Esophagus mucosa (tissue), 1 donor: ENCODE data around the gene CCR4. TPM values are rescaled to one million over a fixed set of nuclear protein-coding genes. Genes with fewer than 3 reads are reported as not detected.
"Not testable (repeated sequence)": the region's sequence is repeated elsewhere in the genome, so short reads cannot be mapped to it uniquely, and the experiment has no call there.

ENCODE experiments used
- ATAC-seq: fragments of 200-7000 bp; cut with Tn5 transposase; one replicate; pipeline ENCODE4 v1.9.1; 2020
- total RNA-seq: library from RNA; stranded (reverse); gene quantifications from one replicate; pipeline ENCODE4 v1.2.4, GENCODE V29; 2023
- donor health status: DM: yes; HTN: yes; CAD: no.

The CCR4 gene
- total RNA-seq, 1 donor from 2014 or later: 0.40 TPM

DNA sequence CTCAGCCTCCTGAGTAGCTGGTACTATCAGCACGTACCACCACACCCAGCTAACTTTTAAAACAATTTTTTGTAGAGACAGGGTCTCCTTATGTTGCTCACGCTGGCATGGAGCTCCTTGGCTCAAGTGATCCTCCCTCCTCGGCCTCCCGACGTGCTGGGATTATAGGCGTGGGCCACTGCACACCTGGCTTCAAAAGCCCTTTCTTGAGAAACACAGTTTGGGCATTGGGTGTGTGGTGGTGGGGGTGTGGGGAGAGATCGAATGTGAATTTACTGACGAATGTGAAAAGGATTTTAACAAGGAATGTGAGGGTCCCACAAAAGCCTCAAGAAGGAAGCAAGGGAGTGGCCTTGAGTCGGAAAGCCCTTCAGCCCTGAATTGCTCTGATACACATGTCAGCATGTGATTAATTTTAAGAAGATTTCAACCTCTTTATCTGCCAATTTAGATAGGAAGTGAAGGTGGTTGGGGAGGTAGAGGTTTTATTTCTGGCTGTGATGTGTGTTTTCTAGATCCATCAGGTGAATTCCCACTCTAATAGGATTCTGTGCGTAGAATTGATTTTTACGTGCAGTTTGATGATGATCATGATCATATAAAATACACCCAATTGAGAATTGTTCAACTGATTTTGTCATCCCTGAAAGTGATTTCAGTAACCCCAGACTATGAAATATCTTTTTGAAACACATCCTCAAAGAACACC lies 1.1 kb downstream of the CCR4 start:
- no peak for ATAC-seq

DNA sequence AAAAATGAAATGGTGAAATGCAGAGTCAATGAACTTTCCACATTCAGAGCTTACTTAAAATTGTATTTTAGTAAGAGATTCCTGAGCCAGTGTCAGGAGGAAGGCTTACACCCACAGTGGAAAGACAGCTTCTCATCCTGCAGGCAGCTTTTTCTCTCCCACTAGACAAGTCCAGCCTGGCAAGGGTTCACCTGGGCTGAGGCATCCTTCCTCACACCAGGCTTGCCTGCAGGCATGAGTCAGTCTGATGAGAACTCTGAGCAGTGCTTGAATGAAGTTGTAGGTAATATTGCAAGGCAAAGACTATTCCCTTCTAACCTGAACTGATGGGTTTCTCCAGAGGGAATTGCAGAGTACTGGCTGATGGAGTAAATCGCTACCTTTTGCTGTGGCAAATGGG lies 3.1 kb downstream of the CCR4 start:
- ATAC-seq: no peak

DNA sequence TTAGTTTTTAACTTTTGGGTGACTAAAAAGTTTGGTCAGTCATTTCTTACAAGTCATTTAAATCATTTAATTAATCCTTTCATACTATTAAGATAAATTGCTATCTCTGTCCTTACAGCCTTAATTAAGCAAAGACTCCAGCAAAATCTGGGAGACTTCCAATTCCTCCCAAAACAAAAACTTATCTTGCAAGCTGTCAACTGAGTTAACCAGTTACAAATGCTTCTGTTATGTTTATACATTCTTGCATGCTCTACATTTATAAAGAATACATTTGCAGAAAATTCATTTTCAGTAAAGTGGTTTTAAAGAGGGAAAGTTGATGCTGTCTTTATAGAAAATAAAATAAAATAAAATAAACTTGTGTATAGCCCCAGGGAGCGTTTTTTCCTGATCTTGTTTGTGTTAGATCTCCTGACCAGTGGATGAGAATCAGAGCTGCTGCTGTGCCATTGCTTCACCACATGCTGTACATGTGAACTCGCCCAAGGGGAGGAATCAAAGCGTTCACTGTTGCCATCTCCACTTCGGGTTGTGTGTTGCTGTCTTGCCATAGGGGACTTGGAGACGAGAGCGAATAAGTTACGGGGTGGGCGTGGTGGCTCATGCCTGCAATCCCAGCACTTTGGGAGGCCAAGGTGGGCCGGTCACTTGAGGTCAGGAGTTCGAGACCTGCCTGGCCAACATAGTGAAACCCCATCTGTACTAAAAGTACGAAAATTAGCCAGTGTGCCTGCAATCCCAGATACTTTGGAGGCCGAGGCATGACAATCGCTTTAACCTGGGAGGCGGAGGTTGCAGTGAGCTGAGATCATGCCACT lies 5.5 kb downstream of the CCR4 start:
- ATAC-seq: no peak

DNA sequence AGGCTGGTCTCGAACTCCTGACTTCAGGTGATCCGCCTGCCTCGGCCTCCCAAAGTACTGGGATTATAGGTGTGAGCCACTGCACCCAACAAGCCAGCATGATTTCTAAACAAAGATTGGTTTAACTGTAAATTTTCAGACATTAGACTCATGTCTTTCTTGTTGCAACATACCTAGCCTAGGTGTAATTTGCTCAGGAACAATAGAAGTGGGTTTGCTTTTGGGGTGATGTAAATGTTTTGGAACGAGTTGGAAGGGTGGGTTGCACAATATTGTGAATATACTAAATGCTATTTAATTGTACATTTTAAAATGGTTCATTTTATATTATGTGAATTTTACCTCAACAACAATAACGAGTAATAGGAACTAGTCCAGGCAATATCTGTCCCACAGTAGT lies 7.1 kb downstream of the CCR4 start:
- ATAC-seq: no peak

DNA sequence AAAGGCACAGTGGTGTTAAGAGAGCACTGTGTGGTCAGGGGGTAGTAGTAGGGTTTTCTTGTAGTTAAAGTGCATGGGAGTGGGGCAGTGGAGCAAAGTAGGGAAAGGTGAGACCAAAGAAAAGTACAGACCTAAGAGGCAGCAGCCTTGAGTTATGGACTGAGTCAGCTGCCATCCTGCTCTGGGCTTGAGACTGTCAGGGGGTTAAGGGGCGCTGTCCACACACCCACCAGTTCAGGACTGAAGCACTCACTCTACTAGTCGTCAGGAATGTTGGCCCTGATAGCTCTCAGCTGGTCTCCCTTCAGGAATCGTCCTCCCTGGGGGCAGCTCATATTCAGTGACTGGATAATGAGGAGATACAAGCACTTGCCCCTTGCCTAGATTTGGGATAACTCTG lies 7.9 kb downstream of the CCR4 start:
- ATAC-seq: no peak

DNA sequence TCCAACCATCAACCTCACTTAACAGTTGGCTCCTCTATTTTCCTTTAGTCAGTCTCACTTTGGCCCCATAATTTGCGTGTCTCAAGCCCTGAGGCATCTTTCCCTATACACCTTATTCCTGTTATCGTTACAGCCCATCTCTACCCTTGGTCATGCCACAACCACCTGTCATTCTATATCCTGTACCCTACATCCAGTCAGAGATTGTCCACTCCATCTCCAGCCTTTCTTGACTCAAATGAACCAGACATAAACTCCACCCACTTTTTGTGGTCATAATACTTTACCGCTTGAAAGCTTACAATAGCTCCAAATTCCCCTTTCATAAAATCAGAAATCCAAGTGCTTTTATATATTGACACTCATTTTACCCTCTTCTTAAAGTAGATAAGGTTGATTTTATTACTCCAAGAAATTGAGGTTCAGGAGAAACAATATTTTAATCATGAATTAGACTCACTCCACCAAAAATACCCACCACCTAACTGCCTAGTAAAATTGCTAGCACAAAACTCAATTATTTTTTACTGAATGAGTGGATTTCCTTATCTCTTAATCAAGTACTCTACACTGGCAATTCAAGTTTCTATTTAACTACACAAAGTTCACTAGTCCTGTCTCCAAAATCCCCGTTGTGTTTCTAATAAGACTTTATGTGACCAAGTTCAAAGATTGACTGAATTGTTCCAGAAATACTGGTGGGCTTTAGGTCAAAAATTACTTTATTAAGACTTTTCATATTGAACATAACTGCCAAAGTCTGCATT lies 9.1 kb downstream of the CCR4 start:
- ATAC-seq: no peak

DNA sequence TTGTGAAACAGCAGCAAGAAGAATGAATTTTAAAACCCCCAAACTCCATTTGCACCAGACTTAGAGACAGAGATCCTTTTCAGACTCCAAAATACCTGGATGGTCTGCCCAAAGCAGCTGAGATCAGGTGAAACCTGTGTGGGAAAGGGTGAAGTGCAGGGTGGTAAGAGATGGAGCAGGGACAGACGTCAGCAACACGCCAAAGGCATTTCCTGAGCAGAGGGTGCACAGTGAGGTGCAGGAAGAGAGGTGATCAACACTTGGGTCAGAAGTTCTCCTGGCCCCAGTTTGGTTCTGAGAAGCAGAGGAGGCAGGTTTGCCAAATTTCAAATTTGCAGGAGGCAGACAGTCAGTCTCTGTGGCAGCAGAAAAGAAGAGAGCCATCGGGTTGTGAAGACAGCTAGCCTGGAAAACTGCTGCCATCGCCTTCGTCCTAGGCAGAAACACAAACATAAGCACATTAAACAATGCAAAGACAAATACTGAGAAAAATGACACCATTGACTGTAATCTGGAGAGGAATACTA lies 9.8 kb downstream of the CCR4 start:
- no peak for ATAC-seq

DNA sequence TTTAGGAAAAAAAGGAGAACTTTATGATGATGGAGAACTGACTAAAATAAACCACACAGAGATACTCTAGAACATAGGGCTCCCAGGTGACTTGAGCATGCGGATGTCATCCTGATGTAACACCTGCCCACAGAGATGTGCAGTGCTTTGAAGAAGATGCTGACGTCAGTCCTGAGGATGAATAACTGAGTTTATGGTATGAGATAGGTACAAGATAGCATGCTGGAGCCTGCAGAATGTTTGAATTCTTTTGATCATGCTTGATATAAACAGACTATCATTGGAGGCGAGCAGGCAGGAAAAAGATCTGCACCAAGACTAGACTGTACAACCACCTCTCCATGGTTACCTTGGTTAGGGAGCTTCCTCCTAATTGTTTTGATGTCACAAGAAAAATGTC lies 12.4 kb downstream of the CCR4 start:
- no peak for ATAC-seq

DNA sequence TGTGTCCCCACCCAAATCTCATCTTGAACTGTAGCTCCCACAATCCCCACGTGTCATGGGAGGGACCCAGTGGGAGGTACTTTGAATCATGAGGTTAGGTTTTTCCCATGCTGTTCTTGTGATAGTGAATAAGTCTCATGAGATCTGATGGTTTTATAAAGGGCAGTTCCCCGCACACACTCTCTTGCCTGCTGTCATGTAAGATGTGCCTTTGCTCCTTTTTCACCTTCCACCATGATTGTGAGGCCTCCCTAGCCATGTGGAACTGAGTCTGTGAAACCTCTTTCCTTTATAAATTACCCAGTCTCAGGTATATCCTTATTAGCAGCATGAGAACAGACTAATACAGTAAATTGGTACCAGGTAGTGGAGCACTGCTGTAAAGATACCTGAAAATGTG lies 13.3 kb downstream of the CCR4 start:
- ATAC-seq: not testable (repeated sequence)

DNA sequence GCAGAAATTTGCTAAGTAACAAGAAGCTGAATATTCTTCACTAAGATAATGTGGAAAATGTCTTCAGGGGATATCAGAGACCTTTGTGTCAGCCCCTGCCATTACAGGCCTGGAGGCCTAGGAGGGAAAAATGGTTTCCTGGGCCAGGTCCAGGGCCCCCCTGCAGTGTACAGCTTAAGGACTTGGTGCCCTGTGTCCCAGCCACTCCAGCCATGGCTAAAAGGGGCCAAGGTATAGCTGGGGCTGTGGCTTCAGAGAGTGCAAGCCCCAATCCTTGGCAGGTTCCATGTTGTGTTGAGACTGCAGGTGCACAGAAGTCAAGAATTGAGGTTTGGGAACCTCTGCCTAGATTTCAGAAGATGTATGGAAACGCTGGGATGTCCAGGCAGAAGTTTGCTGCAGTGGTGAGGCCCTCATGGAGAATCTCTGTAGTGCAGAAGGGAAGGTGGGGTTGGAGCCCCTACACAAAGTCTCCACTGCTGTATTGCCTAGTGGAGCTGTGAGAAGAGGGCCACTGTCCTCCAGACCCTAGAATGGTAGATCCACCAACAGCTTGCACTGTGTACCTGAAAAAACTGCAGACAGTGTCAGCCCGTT lies 14.3 kb downstream of the CCR4 start:
- ATAC-seq: not testable (repeated sequence)

DNA sequence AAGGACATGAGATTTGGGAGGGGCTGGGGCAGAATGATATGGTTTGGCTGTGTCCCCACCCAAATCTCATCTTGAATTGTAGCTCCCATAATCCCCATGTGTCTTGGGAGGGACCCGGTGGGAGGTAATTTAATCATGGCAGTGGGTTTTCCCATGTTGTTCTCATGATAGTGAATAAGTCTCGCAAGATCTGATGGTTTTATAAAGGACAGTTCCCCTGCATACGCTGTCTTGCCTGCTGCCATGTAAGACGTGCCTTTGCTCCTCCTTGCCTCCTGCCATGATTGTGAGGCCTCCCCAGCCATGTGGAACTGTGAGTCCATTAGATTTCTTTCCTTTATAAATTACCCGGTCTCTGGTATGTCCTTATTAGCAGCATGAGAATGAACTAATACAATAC lies 15.2 kb downstream of the CCR4 start:
- not testable (repeated sequence) for ATAC-seq

DNA sequence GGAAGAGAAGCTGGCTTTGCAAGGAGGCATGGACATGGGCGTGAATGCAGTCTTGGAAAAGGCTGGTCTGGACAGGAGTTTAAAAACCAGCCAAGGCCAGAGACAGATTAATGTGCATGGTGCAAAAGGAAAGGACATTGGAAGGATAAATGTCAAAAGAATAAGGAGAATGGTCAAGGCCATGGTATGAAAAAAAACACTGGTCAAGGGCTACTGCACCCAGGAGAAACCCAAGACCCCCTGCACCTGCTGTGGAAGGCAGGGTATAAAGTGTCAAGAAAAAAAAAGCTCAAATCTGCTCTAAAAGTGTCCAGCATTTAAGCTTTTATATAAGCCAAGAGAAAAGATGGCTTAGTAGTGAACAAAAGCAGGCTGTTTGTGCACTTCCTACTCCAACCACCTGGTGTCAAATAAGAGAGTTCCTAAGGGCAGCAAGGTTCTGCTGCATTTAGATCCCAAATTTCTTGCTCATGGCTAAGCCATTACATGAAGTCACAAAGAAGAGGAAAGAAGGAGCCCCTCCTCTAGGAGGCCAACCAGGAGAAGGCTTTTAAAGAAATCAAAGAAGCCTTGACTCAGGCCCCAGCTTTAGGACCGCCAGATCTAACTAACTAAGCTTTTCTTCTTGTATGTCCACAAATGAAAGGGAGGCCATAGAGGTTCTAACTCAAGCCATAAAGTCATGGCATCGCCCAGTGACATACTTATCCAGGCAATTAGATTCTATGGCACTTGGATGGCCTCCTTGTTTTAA lies 16.9 kb downstream of the CCR4 start:
- no peak for ATAC-seq

DNA sequence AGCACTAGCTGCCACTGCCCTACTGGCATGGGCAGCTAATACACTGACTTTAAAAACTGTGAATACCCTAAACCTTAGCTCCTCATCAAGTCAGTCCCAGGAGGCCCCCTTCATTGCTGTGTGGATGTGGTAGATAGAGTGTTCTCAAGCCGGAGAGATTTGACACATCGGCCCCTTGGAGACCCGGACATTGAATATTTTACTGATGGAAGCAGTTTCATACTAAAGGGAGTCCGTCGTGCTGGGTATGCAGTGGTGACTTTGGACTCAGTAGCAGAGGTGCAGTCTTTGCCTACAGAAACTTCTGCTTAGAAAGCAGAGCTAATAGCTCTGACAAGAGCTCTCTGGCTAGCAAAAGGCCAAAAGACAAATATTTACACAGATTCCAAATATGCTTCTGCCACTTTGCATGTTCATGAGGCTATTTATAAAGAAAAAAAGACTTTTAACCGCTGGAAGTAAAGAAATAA lies 17.5 kb downstream of the CCR4 start:
- ATAC-seq: no peak

DNA sequence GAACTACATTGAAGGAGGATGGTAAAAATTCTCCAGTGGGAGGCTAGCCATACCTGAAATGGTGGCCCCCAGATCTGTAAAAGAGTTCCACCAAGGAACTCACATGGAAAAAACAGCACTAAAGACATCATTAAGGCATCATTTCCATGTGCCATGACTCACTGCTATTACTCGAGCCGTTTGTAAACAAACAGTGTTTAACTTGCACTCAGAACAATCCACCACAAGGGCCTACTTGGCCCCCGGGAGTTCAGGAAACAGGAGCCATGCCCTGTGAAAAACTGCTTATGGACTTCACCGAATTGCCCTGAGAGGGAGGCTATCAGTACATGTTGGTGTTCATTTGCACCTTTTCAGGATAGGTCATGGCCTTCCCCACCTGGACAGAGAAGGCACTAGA lies 18.2 kb downstream of the CCR4 start:
- ATAC-seq: no peak

DNA sequence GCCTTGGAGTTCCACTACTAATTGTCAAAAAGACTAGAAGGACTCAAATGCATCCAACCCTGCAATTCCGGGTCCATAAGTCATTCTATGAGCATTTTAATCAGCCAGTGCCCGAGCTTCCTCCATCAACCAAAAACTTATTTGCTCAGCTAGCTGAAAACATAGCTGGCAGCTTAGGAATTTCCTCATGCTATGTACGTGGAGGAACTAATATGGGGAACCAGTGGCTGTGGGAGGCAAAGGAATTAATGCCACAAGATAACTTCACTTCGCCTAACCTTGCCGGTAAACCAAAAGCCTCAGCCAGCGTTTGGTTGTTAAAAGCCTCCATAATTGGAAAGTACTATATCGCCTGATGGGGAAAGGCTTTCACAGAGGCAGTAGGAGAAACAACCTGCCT lies 19.8 kb downstream of the CCR4 start:
- ATAC-seq: not testable (repeated sequence)

DNA sequence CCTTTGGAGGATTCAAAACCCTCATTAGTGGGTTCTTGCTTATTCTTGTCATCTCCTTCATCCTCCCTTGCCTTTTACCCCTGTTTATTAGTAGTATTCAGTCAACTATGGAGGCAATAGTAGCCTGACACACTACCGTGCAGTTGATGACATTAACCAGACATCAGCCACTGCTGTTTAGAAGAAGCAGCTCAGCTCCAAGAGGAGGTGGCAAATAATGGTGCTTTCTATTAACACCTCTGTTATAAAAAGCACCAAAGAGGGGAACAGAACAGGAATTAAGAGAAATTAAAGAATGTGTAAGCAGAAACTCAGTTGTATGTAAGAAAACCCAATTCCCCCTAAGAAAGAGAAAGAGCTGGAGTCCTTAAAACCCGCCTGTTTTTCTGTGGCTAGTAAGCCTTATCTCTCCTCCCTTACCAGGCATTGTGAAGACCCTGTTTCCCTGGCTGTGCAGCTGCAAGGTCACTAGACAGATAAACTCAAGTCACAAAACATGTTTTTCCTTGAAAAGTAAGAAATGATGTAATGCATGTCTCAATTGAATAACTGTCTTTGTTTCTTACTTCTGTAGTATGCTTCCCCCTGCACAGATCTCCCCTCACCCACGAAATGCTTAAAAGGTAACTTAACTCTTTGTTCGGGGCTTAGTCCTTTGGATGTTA lies 21.2 kb downstream of the CCR4 start:
- ATAC-seq: no peak

DNA sequence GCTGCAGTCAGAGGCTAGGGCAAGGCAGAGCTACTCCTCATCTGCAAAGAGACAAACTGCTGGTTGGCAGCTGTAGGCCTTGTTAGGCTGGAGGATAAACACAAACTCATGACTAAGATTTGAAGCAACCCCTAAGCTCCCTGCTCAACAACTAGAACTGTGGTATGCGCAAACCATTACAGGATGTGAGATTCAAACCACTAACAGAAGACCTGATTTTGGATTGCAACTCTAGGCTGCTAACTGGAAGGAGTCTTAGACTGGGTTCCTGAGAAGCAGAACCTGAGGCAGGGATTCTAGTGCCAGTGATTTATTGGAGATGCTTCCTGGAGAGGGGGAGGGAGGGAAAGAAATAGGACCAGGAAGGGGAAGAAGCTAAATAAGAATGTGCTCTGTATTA lies 22.5 kb downstream of the CCR4 start:
- ATAC-seq: peak; percentile 35

DNA sequence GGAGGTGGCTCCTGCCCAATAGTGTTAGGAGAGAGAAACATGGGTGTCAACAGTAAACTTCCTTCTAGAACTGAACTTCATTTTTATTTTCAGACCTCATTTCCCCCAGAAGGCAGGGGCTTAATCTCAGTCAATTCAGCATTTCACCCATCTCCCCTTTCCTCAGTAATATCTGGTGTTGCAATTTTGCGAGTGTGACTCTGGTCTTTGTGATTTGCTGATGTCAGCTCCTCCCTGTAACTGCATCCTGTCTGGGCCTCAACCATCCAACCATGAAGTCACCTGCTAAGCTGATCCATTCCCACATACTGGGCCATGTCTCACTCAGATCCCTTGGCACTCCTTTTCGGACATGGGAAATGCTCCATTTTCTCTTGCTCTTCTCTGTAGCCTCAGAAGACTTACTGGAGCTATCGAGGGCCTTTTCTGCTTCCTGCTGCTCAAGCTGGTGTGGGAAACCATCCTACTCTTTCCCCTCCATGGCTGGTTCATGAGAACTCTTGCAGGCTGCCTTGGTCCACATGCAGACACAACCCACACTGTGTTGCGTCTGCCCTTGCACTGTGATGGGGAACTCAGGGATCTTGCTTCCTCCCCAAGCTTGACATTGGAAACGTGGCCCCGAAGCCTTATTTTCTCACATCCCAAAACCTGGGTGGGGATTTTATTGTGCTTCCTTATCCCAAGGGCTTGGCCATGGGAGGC lies 24.6 kb downstream of the CCR4 start:
- ATAC-seq: no peak

DNA sequence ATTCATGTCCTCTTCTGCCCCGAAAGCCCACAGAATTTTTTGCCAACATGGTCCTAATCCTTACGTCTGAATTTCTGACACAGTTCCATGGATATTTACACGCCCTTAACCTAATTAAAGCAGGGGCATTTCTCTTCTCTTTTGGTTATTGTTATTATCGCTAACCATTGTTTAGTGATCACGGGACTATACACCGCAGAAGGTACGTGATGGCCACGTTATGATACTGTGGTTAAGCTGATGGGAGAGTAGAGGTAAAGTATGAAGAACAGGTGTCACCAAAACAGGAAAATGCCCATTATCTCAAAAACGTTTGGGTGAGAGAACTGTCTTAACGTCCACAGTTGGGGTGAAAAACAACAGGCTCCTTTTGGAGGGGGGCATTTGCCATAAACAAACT lies 26.4 kb downstream of the CCR4 start:
- ATAC-seq: no peak

DNA sequence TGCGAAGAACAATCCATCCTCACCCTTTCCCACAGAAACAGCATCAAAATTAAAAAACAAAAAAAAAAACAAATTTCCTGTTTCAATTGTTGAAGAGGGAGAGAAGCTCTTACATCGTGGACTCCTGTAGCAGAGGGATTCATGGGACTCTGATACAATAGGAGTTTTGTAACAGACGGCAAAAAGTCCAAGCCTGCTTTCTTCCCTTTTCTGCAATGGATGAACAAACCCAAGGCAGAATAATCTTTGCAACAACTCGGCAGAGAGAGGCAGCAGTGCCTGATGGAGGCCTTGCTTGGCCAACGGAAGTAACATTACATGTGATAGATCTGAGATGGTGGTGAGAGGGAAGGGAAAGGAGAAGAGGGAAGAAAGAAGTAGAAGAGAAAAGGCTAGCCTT lies 26.9 kb downstream of the CCR4 start:
- no peak for ATAC-seq

DNA sequence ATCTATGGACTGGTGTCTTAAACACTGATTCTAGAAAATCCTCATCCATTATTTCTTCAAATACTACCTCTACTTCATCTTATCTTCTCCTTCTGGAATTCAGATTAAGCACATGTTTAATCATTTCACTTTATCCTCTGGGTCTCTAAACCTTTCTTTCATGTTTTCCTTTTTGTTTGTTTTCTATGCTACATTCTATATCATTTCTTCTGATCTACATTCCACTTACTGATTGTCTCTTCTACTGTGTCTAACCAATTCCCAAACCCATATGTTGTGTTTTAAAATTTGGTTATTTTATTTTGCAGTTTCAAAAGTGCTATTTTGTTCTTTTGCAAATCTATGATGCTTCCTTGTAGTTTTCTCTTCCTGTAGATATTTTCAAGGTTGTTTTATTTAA lies 31.7 kb downstream of the CCR4 start:
- ATAC-seq: no peak
